NCI-H510A treated with DMSO at 0.1 percent for 48 hours (cell line): ENCODE results near the gene SIN3A.
A peak's percentile ranks its signal among the peaks of the same experiment; 100 is the strongest.
"Not testable (repeated sequence)": the region's sequence is repeated elsewhere in the genome, so short reads cannot be mapped to it uniquely, and the experiment has no call there.

ENCODE experiments used
- DNase-seq: peaks from one replicate; lab custom pipeline; 2025; lab: John Stamatoyannopoulos, UW

SIN3A gene

DNA sequence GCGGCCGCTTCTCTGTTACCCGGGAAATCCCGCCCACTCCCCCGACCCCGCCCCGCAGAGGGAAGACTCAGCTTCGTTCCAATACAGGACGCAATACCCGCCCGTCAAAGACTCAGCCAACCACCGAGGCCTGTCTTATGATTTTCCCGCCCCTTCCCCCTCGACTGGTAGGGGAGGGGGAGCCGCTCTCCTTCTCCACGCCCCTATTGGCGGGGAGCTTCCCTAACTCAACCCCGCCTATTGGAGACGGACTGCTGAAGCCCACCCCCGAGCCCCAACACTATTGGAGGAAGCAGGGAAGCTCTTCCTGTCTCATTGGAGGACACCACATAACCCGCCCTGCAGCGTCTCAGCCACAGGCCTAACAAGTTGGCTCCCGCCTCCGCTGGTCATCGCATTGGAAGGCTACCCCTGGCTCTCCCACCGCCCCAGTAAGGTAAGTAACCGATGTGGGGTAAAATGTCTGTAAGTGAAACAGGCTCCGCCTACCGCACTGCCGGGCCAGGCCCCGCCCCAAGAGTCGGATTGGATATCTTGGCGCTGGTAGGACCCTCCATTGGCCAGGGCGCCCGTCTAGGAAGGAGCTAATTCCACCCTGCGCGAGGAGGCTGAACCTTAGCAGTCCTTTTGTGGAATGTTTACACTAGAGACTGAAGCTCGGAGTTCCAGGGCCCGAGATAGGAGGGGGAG lies at the start of gene SIN3A:
SIN3A (minus strand) TSS at position 17 of the 690 bp plus-strand sequence. CDS start 21,315 bp downstream, outside the sequence.
- DNase-seq, result peak; percentile 100

- DNase-seq, result no peak
Measured at GRCh38 chr15:75493732-75494131, 42.2 kb upstream of the SIN3A start.

DNA sequence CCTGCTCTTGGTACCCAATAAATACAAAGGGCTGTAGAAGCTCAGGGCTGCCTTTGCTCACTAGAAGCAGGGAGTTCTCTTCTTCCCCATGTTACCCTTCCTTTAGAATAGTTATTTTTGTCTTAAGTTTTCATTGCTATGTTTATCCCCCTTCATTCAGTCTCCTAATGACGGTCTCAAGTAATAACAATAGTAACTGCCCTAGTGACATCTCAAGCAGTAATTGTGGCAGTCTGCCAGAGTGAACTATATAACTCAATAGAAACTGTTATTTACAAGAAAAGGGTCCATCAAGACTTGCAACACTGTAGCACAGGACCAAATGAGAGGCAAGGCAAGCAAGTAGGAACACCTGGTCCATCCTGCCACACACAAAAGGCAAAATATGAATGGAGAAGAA lies 32.5 kb upstream of the SIN3A start:
- no peak for DNase-seq

DNA sequence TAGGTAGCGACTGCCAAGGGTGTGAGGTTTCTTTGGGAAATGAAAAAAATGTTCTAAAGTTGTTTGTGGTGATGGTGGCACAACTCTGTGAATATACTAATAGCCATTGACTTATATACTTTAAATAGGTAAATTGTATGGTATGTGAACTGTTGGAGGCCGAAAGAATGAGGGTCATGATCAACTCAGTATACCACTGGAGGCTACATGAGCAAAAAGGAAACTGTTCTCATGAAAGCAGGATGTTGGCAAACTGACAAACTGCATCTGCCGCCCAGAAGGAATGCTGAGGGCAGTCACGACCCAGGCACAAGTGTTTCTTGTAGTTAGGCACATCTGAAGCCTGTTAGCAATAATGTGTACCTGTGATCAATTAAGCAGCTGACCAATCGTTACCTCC lies 32.1 kb upstream of the SIN3A start:
- DNase-seq, result not testable (repeated sequence)

GRCh38 chr15:75483106-75483505 lies 31.6 kb upstream of the SIN3A start:
- no peak for DNase-seq

- DNase-seq, result not testable (repeated sequence)
Measured at GRCh38 chr15:75480463-75480862, 29.0 kb upstream of the SIN3A start.

DNA sequence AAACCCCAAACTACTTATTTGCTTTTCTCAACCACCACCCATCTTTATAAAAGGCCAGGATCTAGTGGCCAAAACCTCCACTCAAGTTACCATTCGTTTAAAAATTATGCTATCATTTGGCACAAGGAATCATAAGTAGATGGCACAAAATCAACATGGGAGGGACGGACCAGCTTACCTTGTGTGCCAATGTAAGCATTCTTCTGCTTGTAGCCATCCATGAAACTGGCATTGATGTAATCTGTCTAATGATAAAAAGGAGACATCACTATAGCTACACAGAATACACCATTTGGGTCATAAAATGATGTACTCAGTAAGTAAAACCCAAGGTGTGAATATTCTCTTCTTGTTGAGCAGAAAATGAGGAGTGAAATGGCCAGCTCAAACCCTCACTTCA lies 28.2 kb upstream of the SIN3A start:
- DNase-seq, result no peak

- not testable (repeated sequence) for DNase-seq
Measured at GRCh38 chr15:75477094-75477493, 25.6 kb upstream of the SIN3A start.

GRCh38 chr15:75468913-75469598 lies 17.6 kb upstream of the SIN3A start:
- DNase-seq, result no peak

DNA sequence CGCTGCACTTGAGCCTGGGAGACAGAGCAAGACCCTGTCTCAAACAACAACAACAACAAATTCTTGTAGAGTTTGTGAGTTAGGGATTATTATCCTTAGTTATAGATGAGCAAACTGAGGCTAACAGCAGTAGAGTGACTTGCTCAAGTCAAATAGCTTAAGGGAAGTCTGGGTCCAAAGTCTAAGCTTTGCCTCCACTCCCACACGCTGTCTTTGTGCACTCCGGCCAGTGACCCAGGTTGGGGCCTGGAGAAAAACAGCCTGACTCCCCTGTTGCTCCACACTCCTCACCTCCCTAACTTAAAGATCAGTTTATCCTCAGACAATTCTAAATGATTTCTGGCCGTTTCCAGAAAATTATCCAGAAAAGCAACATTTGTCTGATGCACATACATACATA lies 9.2 kb upstream of the SIN3A start:
- no peak for DNase-seq

DNA sequence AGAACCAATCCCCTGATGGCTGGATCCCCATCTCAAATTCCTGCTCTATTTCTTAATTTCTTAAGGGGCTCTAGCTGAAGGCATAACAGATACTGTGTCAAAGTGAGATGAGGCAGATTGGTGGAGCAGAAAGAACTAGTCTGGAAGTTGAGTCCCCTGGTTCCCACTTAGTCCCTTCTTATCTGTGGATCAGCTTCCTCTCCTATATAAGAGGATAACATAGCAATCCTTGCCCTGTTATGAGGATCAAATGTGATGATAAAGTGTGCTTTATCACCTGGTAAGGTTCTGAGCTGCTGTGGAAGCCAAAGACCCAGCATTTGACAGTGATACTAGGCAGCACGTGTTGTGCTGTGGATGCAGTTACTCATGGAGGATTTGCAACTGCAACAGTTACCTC lies 8.1 kb upstream of the SIN3A start:
- no peak for DNase-seq

DNA sequence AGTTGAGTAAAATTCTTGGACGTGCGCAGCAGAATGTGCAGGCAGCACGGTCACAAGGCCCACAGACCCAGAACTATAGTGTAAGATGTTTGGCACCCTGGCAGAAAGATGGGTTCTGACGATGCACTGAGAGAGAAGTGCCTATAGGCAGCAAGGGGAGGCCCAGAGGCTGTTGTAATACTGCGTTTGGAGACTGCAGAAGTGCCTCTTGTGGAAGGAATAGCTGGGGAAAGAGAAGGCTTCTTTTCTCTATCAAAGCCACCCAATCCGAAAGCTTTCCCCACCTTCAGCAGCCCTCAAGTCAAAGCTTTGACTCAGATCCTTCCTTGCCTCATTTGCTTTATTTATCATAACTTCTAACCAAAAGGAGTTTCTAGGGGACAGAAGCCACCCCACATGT lies 5.2 kb upstream of the SIN3A start:
- DNase-seq, result no peak

GRCh38 chr15:75455982-75456531 lies 4.6 kb upstream of the SIN3A start:
- peak; percentile 49 for DNase-seq

DNA sequence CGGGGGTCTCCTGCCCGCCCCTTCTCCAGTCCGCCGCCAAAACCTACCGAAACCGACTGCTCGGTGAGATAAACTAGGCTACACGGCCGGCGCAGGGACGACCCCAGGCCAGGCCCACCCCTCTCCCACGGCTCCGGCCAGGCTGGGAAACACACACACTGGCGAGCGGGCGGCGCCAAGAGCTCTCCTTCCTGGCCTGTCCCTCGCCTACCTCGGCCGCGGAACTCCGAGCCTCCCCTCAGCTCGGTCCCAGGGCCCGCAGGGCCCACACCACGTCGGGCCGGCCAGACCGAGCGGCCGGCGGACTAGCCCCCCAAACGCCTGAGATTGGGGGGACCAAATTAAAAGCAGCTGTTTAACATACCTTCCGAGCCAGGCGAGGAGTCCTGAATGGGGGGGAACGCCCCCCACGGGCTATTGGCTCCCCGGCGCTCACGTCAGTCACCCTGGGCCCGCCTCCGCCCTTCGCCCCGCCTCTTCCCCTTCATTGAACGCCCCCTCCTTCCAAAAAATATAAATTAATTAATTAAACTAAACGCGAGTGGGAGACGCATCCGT lies 4.0 kb upstream of the SIN3A start:
- DNase-seq, result peak; percentile 49

DNA sequence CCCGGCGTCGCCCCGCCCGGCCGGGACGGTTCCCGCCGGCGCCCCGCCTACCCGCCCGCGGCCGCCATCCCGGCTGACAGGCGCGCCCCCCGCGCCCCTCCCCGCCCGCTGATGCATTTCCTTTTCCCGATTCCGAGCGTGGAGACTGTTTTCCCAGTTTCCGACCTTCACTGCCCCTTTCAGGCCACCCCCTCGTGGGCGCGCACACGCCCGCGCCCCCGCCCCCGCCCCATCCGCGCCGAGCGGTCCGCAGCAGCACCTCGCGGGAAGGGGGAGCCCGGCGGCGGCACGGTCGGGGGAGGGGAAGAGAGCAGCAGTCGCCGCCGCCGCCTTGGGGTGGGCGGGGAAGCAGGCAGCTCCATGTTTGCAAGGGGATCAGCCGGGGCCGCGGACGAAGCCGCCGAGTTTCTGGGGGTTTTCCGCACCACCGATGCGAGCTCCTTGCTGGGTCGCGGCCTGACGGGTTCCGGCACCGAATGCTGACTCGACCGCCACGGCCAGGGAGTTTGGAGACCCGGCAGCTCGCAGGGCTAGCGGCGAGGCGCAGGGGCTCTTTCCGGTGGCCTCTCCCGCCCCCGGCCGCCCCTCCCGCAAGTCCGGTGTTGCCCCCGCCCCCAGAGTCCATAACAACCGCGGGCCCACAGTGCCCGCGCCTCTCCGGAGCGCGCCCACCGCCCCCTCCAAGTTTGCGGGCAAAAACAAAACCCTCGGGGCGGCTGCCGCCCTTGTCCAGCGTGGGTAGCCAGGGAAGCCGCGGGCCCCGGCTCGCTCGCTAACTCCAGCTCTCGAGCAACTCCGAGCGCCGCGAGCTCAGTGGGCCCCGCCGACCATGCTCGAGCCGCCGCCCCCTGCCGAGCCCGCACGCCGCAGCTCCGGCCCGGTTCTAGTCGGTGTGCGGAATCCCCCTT lies 3.2 kb upstream of the SIN3A start:
- peak; percentile 23 for DNase-seq

DNA sequence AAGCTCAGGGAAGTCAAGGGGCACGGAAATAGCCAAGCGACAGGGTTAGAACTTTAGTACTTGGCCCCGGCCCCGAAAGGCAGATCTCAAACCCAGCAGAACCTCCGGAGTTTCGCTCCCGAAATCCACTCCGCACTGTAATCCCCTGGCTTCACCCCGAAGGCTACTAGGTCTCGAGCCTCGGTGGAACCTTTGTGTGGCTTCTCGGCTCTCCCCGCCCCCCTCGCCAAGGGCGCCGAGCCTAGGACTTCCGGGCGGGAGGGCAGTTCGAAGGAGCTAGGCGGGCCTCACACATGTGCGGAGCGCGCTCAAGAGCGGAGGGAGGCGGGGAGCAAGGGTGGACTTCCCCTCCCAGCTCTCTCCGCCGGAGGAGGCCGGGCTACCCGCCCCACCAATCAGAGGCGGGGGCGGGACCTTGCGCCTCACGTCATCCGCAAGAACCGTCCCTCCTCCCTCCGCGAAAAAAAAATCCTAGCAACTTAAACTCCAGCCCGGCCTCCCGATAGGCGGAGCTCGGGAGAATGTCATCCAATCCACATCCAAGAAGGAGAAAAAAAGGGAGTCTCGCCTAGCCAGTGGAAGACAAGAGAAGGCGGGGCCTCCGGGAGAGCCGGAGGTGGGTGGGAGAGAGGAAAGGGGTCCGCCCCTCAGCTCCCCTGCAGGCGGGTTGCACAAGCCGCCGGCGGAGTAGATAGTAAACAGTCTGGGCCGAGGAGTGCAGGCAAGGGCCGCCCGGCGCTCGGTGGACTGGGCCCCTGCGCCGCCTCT lies 2.4 kb upstream of the SIN3A start:
- DNase-seq, result peak; percentile 95

DNA sequence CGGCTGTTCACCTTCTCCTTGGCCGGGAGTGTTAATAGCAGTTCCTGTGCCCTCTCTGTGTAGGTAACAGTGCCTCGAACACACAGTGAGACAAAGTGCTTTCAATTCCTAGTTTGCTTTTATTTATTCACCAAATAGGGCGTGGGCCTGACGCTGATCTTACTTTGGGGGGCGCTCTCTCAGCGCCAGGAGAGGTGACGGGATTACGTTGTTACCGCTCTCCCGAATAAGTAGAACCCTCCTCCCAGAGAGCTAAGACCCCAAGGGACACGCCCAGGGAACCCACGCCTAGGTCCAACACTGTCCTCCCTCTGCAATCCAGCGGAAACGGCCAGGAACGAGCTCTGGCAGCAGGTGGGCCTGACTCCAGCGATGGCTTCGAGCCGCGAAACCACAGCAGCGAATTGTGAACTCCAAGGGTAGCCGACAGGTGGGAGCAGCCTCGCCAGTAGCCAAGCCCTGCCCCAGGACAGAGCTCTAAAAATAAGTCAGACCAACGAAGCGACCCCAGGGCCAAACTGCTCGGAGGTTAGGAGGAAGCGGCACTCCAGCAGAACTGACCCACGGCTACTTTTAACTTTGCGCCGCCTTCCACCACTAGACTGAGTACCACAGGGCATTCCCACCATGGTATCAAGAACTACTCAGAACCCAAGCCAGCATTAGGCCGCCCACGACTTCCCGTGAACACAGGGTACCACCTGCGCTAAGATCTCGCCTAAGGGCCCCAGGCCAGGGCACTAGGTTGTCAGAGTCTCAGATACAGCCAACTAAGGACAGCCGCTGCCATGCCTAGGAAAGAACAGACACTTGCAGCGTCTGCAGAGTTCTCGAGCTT lies 1.6 kb upstream of the SIN3A start:
- peak; percentile 20 for DNase-seq

DNA sequence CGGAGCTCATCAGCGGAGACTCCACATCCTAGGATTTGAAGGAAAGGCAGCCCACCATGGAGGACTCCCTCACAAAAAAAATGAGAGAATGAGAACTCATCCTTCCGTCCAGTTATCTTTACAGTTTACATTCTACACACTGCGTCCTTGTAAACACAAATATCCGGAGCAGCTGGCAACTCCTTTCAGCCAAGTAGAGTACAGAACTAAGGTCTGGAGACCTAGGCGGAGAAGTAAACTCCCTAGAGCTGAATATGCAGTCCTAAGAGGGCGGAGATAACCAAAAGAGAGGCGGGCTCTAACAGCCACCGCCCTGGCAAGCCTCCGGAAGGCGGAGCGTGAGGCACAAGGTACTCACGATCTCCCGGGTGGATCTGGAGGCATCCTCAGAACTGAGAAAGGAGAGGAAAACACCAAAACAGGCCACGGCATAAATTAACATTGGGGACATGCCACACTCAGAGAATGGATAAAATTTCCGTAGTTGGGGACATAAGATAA lies 924 bp upstream of the SIN3A start:
- DNase-seq, result peak; percentile 67

GRCh38 chr15:75451202-75451673 lies 252 bp downstream of the SIN3A start:
- DNase-seq, result no peak
